K562 (cell line): Measurements from ENCODE around the gene TNP1. TPM values are rescaled to one million over a fixed set of nuclear protein-coding genes. Genes with fewer than 3 reads are reported as not detected.
A peak's percentile ranks its signal among the peaks of the same experiment; 100 is the strongest.

Experiments used
- BRD4 ChIP-seq: fragments of 200-600 bp; sonication (generic); IDR thresholded peaks from 2 replicates; pipeline ENCODE4 v1.6.1; 2017; ENCODE audit warnings: inconsistent platforms
- CCAR2 ChIP-seq: fragments of 200-400 bp; formaldehyde crosslinking; IDR thresholded peaks from 2 replicates; pipeline ENCODE4 v1.6.1; 2017; ENCODE audit warnings: mild to moderate bottlenecking, low read depth, low read length
- CCNT2 ChIP-seq: IDR thresholded peaks from 2 replicates; pipeline ENCODE4 v1.6.1; 2011; ENCODE audit warnings: borderline replicate concordance, low read depth, mild to moderate bottlenecking, moderate library complexity, mixed read lengths, low read length; ENCODE audit not compliant: insufficient read length; ENCODE audit errors: extremely low read depth
- CEBPG ChIP-seq, 3 experiments: fragments of 200-800 bp in 1 of 3; sonication (Bioruptor generic) in 1 of 3; sonication (generic) in 1 of 3; formaldehyde crosslinking in 1 of 3; IDR thresholded peaks in 2 of 3; conservative IDR thresholded peaks in 1 of 3; 2 replicates each; pipeline versions ENCODE4 v1.6.1 to v1.8.0; 2016 to 2022; ENCODE audit warnings: missing compliant biosample characterization in 2 of 3, missing genetic modification characterization in 2 of 3, mild to moderate bottlenecking in 1 of 3, missing genetic modification reagents in 1 of 3
- ETV5 ChIP-seq: sonication (generic); formaldehyde crosslinking; IDR thresholded peaks from 2 replicates; pipeline ENCODE4 v1.4.0; 2020; ENCODE audit warnings: low read depth, mild to moderate bottlenecking, missing genetic modification reagents
- L3MBTL2 ChIP-seq: fragments of 450-650 bp; IDR thresholded peaks from 2 replicates; pipeline ENCODE4 v1.6.1; 2016; ENCODE audit warnings: mild to moderate bottlenecking, moderate library complexity
- MAFF ChIP-seq: IDR thresholded peaks from 2 replicates; pipeline ENCODE4 v1.6.1; 2012; ENCODE audit warnings: low read length, improper control_type of control experiment
- MCM5 ChIP-seq: fragments of 450-650 bp; IDR thresholded peaks from 2 replicates; pipeline ENCODE4 v1.6.1; 2016; ENCODE audit warnings: low read depth
- MYBL2 ChIP-seq, 2 experiments: fragments of 450-650 bp in 1 of 2; sonication (generic) in 1 of 2; formaldehyde crosslinking in 1 of 2; IDR thresholded peaks; 2 replicates each; pipeline versions ENCODE4 v1.6.1 to v1.8.1; 2017 to 2022; ENCODE audit warnings: borderline replicate concordance in 1 of 2, inconsistent platforms in 1 of 2, low read depth in 1 of 2, mild to moderate bottlenecking in 1 of 2, missing genetic modification reagents in 1 of 2, moderate library complexity in 1 of 2
- PYGO2 ChIP-seq: fragments of 450-650 bp; IDR thresholded peaks from 2 replicates; pipeline ENCODE4 v1.6.1; 2016; ENCODE audit warnings: mild to moderate bottlenecking, missing genetic modification characterization, moderate library complexity, missing compliant biosample characterization
- TAL1 ChIP-seq: fragments of 450-650 bp; IDR thresholded peaks from 2 replicates; pipeline ENCODE4 v1.6.1; 2016; ENCODE audit warnings: mild to moderate bottlenecking
- TRIM28 ChIP-seq: fragments of 450-650 bp; IDR thresholded peaks from 2 replicates; pipeline ENCODE4 v1.6.1; 2017
- ZFPM2 ChIP-seq: fragments of 250-450 bp; sonication (Bioruptor Pico); IDR thresholded peaks from 2 replicates; pipeline ENCODE4 v1.5.1; 2022; ENCODE audit warnings: mild to moderate bottlenecking
- ZNF699 ChIP-seq: fragments of 250-450 bp; sonication (Bioruptor Pico); IDR thresholded peaks from 2 replicates; pipeline ENCODE4 v1.8.0; 2021; ENCODE audit warnings: mild to moderate bottlenecking, moderate library complexity; ENCODE audit not compliant: insufficient replicate concordance
- polyA plus RNA-seq, 8 experiments: library from polyadenylated mRNA; depleted of rRNA in 4 of 8; stranded (reverse) in 5 of 8; unstranded in 3 of 8; fragments of >200 nt; fragmentation: Nextera tagmentation in 2 of 8; fragmentation: Illumina TruSeq in 1 of 8; extraction: Ambion mirVana in 2 of 8; extraction: Trizol in 1 of 8; gene quantifications; 2 replicates each; pipeline versions ENCODE4 v1.2.1 to v1.2.3, GENCODE V29; 2011 to 2014; ENCODE audit warnings: inconsistent platforms in 1 of 8, missing spikeins in 1 of 8
- total RNA-seq, 7 experiments: library from RNA; depleted of rRNA in 6 of 7; stranded (reverse); fragments of >200 nt in 6 of 7; fragmentation: Illumina TruSeq in 2 of 7; extraction: Trizol in 2 of 7; gene quantifications; 2 replicates each; pipeline versions ENCODE4 v1.2.1 to v1.2.3, GENCODE V29; 2011 to 2021; ENCODE audit warnings: low replicate concordance in 1 of 7
- TF ChIP-seq, protein P1 (sequence below): fragments of 150-350 bp; IDR thresholded peaks from 2 replicates; pipeline ENCODE4 v1.6.1; 2014; ENCODE audit warnings: low read depth, mild to moderate bottlenecking, low read length, borderline replicate concordance
- TF ChIP-seq, protein P2 (sequence below): sonication (generic); formaldehyde crosslinking; IDR thresholded peaks from 2 replicates; pipeline ENCODE4 v1.8.0; 2022; ENCODE audit warnings: mild to moderate bottlenecking, low read depth, missing genetic modification reagents
- TF ChIP-seq, protein P3 (sequence below): fragments of 450-650 bp; formaldehyde crosslinking; IDR thresholded peaks from 2 replicates; pipeline ENCODE4 v1.4.0; 2020; ENCODE audit warnings: mild to moderate bottlenecking, moderate library complexity
- TF ChIP-seq, protein P4 (sequence below): IDR thresholded peaks from 2 replicates; pipeline ENCODE4 v1.6.1; 2011; ENCODE audit warnings: borderline replicate concordance, low read depth, mild to moderate bottlenecking, moderate library complexity, low read length; ENCODE audit not compliant: insufficient read depth, poor library complexity, severe bottlenecking

Gene TNP1
- total and polyA plus RNA-seq, 9 of the 15 experiments (the other 6 are each of a cell fraction or from before 2014, with no cell fraction given): not detected

DNA sequence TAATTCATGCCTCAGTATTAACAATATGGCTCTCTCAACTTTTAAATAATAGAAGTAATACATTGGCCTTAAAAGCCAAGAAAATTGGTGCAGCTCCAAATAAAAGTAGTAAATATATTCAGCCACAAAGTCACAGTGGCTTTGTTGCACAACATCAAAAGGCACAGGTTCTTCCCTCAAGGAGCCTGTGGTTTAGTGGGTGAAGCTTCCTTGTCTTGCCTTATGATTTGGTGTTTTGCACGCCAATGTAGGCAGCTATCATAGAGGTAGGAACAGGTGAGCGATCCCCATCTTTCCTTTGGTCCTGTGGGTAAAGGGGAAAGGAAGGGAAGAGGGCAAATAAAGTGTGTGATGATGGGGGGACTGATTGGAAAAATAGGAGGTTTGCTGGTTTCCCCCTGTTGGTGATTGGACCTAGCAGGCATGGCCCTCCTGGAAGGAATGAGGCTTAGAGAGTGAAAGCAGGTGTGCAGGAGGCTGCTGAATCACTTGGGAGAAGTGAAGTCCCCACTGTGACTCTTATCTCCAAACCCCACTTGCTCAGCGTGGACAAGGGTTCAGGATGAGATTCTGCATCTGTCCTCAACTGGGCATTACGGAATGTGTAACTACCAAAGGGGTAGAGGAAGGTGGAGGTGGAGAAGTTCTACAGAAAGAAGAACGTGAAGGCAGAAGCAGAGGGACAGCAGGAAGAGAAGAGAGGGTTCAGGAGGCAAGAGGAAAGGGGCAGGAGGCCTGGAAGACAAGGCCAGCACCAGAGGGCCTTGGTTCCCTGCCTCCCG is 20.1 kb upstream of the TNP1 start (continued):
- TF ChIP-seq, protein P1, sequence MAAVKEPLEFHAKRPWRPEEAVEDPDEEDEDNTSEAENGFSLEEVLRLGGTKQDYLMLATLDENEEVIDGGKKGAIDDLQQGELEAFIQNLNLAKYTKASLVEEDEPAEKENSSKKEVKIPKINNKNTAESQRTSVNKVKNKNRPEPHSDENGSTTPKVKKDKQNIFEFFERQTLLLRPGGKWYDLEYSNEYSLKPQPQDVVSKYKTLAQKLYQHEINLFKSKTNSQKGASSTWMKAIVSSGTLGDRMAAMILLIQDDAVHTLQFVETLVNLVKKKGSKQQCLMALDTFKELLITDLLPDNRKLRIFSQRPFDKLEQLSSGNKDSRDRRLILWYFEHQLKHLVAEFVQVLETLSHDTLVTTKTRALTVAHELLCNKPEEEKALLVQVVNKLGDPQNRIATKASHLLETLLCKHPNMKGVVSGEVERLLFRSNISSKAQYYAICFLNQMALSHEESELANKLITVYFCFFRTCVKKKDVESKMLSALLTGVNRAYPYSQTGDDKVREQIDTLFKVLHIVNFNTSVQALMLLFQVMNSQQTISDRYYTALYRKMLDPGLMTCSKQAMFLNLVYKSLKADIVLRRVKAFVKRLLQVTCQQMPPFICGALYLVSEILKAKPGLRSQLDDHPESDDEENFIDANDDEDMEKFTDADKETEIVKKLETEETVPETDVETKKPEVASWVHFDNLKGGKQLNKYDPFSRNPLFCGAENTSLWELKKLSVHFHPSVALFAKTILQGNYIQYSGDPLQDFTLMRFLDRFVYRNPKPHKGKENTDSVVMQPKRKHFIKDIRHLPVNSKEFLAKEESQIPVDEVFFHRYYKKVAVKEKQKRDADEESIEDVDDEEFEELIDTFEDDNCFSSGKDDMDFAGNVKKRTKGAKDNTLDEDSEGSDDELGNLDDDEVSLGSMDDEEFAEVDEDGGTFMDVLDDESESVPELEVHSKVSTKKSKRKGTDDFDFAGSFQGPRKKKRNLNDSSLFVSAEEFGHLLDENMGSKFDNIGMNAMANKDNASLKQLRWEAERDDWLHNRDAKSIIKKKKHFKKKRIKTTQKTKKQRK: no peak
- no peak for TF ChIP-seq PYGO2 (tag)
- TF ChIP-seq CCAR2: no peak
- TF ChIP-seq MYBL2 (IDR thresholded peaks at IDR 0.05; ENCODE audit: low read depth): no peak
- no peak for TF ChIP-seq MYBL2 (CRISPR knock-in tag; IDR thresholded peaks at IDR 0.05; ENCODE audit: borderline replicate concordance)
- no peak for TF ChIP-seq ZNF699 (CRISPR knock-in tag)
- TF ChIP-seq, protein P2, sequence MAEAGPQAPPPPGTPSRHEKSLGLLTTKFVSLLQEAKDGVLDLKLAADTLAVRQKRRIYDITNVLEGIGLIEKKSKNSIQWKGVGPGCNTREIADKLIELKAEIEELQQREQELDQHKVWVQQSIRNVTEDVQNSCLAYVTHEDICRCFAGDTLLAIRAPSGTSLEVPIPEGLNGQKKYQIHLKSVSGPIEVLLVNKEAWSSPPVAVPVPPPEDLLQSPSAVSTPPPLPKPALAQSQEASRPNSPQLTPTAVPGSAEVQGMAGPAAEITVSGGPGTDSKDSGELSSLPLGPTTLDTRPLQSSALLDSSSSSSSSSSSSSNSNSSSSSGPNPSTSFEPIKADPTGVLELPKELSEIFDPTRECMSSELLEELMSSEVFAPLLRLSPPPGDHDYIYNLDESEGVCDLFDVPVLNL: no peak
- TF ChIP-seq MCM5: no peak
- TF ChIP-seq BRD4: no peak
- no peak for TF ChIP-seq ETV5 (CRISPR knock-in tag)
- TF ChIP-seq TAL1: peak; percentile 72
- no peak for TF ChIP-seq MAFF
- no peak for TF ChIP-seq CEBPG (CRISPR knock-in tag; IDR thresholded peaks at IDR 0.05)
- peak in 1 of 2 experiments; percentile 48; a peak in 3 of 4 replicates for TF ChIP-seq CEBPG (tag; conservative IDR thresholded peaks at IDR 0.05 in 1 of 2, IDR thresholded peaks at IDR 0.05 in 1 of 2)
- TF ChIP-seq, protein P3, sequence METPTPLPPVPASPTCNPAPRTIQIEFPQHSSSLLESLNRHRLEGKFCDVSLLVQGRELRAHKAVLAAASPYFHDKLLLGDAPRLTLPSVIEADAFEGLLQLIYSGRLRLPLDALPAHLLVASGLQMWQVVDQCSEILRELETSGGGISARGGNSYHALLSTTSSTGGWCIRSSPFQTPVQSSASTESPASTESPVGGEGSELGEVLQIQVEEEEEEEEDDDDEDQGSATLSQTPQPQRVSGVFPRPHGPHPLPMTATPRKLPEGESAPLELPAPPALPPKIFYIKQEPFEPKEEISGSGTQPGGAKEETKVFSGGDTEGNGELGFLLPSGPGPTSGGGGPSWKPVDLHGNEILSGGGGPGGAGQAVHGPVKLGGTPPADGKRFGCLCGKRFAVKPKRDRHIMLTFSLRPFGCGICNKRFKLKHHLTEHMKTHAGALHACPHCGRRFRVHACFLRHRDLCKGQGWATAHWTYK (CRISPR knock-in tag): 0 out of 2 replicates have a peak, but pooled peaks have one; percentile 28
- TF ChIP-seq, protein P4, sequence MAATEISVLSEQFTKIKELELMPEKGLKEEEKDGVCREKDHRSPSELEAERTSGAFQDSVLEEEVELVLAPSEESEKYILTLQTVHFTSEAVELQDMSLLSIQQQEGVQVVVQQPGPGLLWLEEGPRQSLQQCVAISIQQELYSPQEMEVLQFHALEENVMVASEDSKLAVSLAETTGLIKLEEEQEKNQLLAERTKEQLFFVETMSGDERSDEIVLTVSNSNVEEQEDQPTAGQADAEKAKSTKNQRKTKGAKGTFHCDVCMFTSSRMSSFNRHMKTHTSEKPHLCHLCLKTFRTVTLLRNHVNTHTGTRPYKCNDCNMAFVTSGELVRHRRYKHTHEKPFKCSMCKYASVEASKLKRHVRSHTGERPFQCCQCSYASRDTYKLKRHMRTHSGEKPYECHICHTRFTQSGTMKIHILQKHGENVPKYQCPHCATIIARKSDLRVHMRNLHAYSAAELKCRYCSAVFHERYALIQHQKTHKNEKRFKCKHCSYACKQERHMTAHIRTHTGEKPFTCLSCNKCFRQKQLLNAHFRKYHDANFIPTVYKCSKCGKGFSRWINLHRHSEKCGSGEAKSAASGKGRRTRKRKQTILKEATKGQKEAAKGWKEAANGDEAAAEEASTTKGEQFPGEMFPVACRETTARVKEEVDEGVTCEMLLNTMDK: no peak
- no peak for TF ChIP-seq CCNT2
- TF ChIP-seq L3MBTL2: no peak; the same call in 1 of the 2 replicates
- no peak for TF ChIP-seq TRIM28
- TF ChIP-seq ZFPM2 (CRISPR knock-in tag): no peak
